ENCODE data around the gene ICA1L.
"Not testable (repeated sequence)": the region's sequence is repeated elsewhere in the genome, so short reads cannot be mapped to it uniquely, and the experiment has no call there.

ICA1L gene

DNA sequence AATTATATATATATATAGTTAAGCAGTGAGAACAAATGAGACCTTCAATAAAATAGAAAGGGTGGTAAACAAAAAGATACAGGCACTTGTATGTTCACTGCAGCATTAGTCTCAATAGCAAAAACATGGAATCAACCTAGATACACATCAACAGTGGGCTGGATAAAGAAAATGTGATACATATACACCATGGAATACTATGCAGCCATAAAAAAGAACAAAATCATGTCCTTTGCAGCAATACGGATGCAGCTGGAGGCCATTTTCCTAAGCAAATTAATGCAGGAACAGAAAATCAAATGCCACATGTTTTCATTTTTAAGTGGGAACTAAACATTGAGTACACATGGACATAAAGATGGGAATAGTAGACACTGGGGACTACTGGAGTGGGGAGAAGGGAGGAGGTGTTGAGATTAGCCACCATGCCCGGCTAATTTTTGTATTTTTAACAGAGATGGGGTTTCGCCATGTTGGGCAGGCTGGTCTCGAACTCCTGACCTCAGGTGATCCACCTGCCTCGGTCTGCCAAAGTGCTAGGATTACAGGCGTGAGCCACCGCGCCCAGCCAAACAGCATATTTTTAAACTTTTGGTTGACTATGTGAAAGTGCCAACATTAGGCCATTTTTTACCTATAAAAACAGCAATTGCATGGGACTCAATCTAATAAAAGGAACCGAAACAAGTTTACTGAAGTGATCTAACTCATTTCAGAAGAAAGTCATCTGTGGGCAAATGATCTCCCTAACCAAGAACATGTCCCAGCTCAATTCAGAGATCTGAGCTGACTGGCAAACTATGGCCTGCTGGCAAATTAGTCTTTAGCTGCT lies 23.7 kb downstream of the ICA1L start:
- no peak for DNase-seq (ENCODE audit: low read depth)

DNA sequence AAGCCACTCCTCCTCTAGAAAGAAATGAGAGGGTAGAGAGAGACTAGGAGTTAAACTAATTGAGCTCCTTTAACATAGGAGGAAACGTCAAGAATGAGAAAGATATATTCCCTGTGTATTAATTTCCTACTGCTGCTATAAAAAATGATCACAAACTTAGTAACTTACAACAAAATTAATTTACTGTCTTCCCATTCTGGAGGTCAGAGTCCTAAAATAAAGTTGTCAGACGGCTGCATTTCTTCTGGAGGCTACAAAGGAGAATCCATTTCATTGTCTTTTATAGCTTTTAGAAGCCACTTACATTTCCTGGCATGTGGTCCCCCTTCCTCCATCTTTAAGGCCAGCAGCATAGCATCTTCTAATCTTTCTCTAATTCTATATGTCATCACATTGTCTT lies 26.9 kb downstream of the ICA1L start:
- no peak for DNase-seq (ENCODE audit: low read depth)

DNA sequence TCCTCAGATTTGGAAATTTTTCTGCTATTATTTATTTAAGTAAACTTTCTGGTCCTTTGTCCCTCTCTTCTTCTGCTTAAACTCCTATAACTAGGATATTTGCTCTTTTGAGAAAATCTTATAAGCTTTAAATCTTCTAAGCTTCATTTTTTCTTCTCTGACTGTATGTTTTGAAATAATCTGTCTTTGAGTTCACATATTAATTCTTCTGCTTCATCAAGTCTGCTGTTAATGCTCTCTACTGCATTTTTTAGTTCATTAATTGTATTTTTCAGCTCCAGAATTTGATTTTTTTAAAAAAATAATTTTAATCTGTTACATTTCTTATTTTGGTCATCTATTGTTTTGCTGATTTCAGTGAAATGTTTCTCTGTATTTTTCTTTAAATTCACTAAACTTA lies 28.9 kb downstream of the ICA1L start:
- DNase-seq (ENCODE audit: low read depth): no peak

DNA sequence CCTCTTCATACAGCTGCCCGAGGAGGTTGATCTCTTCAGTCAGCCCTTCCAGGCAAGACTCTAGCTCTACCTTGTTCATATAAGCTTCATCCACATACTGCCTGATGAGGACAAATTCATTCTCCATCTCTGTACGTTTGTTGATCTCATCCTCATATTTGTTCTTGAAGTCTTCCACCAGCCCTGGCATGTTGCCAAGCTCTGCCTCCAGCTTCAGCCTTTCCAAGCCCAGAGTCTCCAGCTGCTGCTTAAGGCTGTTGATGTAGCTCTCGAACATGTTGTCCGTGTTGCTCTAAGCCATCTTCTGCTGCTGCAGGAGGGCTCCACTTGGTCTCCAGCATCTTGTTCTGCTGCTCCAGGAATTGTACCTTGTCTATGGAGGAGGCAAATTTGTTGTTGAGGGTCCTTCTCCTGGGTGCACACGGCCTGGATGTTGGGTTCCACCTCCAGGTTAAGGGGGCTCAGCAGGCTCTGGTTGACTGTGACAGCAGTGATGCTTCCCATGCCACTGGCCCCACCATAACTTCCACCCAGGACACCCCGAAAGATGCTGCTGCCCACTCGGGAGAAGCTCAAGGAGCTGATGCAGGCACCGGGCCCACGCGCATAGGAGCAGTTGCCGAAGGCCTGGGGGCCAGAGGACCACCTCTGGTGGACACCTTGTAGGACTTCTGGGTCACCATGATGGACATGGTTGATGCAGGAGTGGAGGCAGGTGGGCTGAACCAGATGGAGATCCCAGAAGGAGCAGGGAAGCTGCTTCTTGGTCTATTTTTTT lies 30.3 kb downstream of the ICA1L start:
- no peak for DNase-seq (ENCODE audit: low read depth)

DNA sequence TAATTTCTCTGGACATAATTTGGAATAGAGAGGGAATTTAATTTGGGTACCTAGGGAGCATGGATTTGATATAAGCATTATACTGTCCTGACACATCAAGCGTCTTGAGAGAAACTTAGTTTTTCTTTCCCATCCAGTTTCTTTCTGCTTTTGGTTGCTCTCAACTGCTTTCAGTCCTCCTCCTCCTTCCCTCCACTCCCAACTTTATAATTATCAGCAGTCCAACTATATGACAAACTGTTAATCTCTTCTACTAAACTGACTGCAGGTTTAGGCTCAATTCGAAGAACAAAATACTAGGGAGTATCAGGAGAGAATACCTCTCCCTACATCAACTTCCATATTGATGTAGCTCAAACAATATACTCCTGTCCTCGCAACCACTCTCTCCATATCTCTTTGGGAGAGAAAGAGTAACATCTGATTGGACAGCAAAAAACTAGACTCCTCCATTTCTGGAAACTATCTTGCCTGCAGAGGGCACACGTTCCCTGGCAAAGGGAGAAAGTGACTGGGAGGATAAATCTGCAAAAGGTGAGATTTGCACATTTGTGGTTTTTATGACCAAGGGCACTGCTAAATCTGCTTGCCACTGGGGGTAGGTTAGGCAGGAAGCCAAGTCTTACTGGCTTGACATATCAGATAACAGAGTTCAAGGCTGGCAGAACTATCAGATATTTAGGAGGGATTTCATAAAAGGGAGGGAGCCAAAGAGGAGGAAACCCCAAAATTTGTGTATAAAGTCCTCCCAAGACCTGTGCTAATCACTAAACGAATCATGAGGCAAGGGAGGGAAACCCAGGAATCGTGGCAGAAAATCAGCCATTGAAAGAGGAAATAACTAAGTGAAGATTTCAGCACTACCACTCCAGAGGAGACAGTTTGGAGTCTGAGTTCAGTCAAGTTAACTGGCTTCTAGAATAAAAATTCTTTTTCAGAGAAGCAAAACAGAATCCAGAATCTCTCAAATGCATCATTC lies 40.0 kb downstream of the ICA1L start:
- peak; percentile 29 for DNase-seq (ENCODE audit: low read depth)

DNA sequence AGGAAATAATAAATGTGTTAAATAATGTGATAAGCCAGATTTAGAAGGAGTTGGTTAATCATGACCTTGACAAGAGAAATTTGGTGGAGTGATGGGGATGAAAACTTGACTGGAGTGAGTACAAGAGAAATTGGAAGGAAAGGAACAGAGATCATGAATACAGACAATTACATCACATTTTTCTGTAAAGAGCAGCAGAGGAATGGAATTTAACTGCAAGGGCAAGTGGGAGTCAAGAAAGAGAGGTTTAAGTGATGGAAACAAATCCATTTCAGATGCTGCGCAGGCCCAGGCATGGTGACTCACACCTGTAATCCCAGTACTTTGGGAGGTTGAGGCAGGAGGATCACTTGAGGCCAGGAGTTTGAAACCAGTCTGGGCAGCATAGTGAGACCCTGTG lies 46.7 kb downstream of the ICA1L start:
- DNase-seq (ENCODE audit: low read depth): no peak

DNA sequence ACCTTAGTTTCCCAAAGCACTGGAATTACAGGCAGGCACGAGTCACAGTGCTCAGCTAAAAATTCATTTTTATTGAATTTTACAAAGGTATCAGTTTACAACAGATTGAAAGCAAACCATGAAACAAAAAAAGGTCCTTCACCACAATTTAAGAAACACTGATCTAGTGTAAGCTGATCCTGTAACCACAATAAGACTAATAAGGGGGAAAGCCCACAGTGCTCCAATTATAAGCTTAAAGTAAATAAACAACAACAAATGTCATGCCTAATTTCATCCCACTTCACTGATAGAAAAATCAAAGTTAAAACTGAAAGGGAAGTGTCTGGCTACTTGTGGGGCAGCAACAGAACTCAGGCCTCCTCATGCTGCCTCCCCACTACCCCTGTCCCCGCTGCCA lies 49.2 kb downstream of the ICA1L start:
- no peak for DNase-seq (ENCODE audit: low read depth)

DNA sequence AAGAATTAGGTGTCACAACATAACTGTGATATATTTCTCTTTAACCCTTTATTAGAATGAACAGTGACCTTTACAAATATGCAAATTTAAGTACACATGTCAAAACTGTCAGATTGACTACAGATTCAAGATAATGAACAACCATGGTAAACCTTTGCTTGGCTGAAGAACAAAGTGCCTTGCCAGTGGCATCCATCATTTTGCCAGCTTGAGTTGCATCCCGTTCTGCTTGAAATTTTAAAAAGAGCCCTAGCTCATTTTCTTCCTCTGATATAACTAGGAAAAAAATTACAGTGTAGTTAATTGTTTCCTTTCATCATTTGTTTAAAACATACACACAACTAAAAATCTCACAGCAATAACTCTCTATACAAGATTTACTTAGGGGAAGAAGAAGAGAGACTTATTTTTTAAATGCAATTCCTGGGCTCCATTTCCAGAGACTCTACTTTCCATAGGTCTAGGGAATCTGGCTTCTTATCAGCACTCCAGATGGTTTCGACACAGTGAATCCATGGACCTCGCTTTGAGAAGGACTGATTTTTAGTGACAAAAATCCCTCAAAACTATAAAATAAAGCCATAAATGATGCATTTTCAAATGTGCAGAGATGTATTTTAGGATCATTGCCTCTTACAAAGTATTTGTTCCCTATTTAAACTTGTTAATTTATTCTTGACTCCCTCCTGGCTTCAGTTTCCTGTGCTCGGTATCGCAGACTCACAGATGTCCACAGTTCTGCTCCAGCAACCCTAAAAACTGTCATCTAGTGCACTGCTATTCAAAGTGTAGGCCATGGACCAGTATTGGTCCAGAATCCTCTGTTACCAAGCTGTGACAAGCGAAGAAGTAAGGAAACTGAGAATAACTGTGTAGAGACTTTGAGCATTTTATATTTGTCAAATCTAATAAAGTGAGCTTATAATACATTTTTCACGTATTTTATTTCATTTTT lies 50.1 kb downstream of the ICA1L start:
- no peak for DNase-seq (ENCODE audit: low read depth)

DNA sequence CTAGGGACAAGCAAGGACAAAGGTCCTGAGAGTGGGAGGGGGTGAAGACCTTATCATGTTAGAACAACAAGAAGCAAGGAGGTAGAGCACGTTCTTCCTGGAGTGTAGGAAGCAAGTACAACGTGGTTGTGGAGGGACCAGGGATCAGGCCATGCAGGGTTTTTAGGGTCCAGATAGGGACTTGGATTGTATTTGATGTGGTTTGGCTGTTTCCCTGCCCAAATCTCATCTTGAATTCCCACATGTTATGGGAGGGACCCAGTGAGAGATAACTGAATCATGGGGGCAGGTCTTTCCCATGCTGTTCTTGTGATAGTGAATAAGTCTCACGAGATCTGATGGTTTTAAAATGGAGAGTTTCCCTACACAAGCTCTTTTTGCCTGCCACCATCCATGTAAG lies 53.2 kb downstream of the ICA1L start:
- no peak for DNase-seq (ENCODE audit: low read depth)

DNA sequence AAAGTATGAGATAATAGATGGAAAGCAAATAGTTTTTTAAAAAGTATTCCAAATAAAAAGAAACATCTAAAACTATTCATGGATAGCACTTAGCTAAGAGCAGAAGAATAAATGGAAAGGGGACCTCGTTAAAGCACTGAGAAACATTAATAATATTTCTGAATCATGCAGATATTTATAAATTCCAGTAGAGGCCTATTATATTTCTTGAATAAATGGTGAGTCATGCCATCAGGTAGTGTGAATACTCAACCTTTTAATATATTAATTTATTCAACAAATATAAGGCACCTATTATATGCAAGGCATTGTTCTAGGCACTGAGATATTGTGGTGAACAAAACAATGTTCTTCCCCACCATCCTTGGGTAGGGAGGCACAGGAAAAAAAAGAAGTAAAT lies 53.8 kb downstream of the ICA1L start:
- DNase-seq (ENCODE audit: low read depth): no peak

DNA sequence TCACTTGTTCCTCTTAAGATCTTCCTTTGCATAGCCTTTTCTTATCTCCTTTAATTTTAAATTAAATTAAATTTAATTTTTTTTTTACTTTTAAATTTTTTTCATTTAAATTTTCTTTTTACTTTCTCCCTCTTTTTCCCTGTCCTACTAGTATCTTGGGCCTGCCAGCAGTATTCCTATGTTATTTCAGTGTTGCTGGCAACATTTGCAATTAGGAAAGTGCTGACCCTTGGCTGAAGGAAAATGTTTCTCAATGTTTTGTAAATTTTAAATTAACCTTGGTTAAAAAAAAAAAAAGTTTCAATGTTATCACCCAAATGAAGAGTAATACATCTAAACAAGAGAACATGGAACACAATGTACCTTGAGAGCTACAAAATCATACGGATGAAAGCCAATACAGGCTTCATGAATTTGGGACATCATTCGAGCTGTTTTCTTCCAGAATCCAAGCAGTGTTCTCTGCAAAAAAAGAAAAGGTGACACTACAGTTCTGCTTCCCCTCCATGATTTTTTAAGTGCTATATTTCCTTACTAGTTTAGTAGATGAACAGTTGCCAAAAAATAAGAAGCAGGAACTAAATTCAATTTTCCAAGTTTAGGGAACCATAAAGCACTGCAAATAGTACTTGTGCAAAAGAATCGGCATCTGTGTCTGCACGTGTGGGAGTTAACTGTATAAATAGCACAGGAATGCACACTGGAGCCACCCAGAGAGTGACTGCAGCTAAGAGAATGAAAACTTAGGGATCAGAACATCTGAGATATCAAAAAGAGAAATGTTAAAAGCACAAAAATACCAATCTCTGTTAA lies 55.8 kb downstream of the ICA1L start:
- no peak for DNase-seq (ENCODE audit: low read depth)

DNA sequence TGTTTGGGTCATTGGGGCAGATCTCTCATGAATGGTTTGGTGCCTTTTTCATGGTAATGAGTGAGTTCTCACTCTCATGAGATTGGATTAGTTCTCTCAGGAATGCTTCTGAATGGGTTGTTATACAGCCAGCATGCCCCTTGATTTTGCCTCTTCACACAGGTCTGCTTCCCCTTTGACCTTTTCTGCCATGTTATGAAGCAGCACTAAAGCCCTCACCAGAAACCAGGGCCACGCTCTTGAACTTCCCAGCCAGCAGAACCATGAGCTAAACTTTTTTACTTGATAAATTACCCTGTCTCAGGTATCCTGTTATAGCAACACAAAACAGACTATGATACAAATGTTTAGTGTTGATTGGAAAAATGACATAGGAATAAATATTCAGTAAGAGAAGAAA lies 57.3 kb downstream of the ICA1L start:
- no peak for DNase-seq (ENCODE audit: low read depth)

DNA sequence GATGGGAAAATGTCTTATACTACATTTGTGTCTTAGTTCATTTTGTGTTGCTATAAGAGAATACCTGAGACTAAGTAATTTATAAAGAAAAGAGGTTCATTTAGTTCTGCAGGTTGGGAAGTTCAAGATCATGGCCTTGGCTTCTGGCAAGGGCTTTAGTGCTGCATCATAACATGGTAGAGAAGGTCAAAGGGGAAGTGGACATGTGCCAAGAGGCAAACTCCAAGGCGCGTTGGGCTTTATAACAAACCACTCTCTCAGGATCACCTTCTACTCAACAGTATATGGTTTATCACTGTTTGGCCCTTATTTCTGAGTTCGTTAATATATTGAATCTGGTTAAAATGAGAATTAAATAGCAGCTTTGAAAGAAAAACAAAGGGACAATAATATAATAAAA lies 58.2 kb downstream of the ICA1L start:
- DNase-seq (ENCODE audit: low read depth): no peak

DNA sequence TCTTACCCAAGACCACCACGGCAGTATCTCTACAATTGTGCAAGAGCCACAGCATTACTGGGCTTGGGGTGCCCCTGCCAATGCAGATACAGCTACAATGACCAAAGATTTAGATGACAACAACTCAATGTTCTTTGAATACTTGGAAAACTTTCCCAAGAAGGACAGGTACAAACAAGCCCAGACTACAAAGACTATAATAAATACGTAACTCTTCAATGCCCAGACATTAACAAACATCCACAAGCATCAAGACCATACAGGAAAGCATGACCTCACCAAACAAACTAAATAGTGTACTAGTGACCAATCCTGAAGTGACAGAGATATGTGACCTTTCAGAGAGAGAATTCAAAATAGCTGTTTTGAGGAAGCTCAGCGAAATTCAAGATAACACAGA lies 62.8 kb downstream of the ICA1L start:
- no peak for DNase-seq (ENCODE audit: low read depth)

DNA sequence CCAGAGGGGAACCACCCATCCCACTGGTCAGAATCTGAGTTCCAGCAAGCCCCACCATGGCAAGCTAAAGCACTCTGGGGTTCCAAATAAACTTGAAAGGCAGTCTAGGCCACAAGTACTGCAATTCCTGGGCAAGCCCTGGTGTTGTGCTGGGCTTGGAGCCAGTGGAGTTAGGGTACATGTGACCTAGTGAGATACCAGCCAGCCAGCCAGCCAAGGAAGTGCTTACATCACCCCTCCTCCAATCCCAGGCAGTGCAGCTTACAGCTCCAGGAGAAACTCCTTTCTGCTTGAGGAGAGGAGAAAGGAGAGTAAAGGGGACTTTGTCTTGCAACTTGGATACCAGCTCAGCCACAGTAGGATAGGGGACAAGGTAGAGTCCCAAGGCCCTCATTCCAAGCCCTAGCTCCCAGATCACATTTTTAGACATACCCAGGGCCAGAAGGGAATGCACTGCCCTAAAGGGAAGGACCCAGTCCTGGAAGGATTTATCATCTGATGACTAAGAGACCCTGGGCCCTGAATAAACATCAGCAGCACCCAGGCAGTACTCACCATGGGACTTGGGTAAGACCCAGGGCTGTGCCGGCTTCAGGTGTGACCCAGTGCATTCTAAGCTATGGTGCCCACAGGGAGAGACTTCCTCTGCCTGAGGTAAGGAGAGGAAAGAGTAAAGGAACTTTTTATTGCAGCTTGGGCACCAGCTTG lies 64.0 kb downstream of the ICA1L start:
- DNase-seq (ENCODE audit: low read depth): not testable (repeated sequence)

DNA sequence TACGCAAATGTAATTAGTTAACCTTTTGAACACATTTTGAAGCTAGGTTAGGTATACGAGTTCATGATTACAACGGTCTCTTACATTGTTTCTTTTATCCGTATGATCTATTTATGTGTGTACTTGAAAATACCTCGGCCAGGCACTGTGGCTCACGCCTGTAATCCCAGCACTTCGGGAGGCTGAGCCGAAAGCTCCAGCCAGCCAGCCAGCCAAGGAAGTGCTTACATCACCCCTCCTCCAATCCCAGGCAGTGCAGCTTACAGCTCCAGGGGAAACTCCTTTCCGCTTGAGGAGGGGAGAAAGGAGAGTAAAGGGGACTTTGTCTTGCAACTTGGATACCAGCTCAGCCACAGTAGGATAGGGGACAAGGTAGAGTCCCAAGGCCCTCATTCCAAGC lies 65.7 kb downstream of the ICA1L start:
- DNase-seq (ENCODE audit: low read depth): not testable (repeated sequence)

DNA sequence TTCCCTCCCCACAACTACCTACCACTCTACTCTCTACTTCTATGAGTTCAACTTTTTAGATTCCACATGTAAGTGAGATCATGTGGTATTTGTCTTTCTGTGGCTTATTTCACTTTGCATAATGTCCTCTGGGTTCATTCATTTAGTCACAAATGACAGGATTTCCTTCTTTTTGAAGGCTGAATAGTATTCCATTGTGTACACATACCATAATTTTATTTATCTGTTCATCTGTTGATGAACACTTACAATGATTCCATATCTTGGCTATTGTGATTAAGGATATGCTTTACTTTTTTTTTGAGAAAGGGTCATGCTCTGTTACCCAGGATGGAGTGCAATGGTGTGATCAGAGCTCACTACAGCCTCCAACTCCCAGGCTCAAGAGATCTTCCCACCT lies 73.6 kb downstream of the ICA1L start:
- no peak for DNase-seq (ENCODE audit: low read depth)

DNA sequence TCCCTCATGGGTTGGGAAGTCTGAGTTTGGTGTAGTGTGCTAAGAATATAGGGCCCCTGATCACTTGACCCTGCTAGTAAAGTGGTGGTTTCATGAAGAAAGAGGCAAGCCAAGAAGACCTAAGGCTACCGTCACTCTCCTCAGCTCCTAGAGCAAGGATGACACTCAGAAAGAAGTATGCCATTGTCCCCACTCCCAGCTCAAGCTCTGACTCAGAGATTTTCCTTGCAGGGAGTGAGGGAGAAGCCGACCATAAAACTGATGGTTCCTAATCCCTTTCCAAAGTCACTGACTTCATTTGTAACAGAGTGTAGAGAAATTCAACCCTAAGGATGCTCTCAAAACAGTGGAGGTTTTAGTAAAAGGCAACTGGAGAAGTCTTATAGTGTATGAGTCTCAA lies 80.9 kb downstream of the ICA1L start:
- DNase-seq (ENCODE audit: low read depth): no peak

DNA sequence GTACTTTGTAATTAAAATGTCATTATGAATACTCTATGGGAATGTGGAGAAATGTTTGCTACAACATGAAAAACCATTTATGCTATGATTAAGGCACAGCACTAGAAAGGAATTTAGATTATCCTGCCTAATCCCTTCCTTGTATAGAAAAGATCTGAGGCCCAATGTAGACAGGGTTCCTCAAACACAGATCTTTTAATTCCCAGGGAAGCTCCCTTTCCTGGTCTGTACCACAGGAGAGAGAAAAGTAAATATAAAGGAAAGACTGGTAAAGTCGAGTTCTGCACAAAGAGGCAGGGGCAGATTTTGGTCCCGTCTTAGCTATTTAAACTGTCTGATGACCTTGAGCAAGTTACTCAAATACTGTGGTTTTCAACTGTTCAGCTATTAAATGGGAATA lies 84.7 kb downstream of the ICA1L start:
- DNase-seq (ENCODE audit: low read depth): no peak
